Spleen (tissue), 13 donors: ENCODE data around the gene WDCP. TPM values are rescaled to one million over a fixed set of nuclear protein-coding genes. Genes with fewer than 3 reads are reported as not detected.
"Not testable (repeated sequence)": the region's sequence is repeated elsewhere in the genome, so short reads cannot be mapped to it uniquely, and the experiment has no call there.

Experiments
- DNase-seq: peaks from one replicate; pipeline ENCODE4 v3.0.0-alpha.2; 2020
- H3K27ac ChIP-seq, 8 donors: fragments of 200-600 bp; sonication (generic) in 7 of 8; 1 replicate in 4 of 8; 2 replicates in 4 of 8; pipeline versions ENCODE4 v1.5.0 to v1.8.0; 2016 to 2021; ENCODE audit warnings: inconsistent platforms in 4 of 8, mild to moderate bottlenecking in 4 of 8, moderate library complexity in 1 of 8
- H3K27me3 ChIP-seq, 7 donors: fragments of 200-600 bp; sonication (generic) in 6 of 7; replicated peaks in 1 of 7; 1 replicate in 4 of 7; 2 replicates in 3 of 7; pipeline versions ENCODE4 v1.5.0 to v1.8.0; 2016 to 2021; ENCODE audit warnings: inconsistent platforms in 3 of 7, mild to moderate bottlenecking in 1 of 7
- H3K36me3 ChIP-seq, 6 donors: fragments of 200-600 bp; sonication (generic) in 5 of 6; 1 replicate in 4 of 6; 2 replicates in 2 of 6; pipeline versions ENCODE4 v1.5.0 to v1.8.0; 2016 to 2021; ENCODE audit warnings: inconsistent platforms in 2 of 6
- H3K4me1 ChIP-seq, 6 donors: fragments of 200-600 bp; sonication (generic) in 5 of 6; 1 replicate in 3 of 6; 2 replicates in 3 of 6; pipeline versions ENCODE4 v1.5.0 to v1.8.0; 2016 to 2021; ENCODE audit warnings: inconsistent platforms in 3 of 6
- H3K4me3 ChIP-seq, 8 donors: fragments of 200-600 bp; sonication (generic) in 7 of 8; 1 replicate in 4 of 8; 2 replicates in 4 of 8; pipeline versions ENCODE4 v1.5.0 to v1.8.0; 2016 to 2021; ENCODE audit warnings: inconsistent platforms in 4 of 8, mild to moderate bottlenecking in 4 of 8, moderate library complexity in 2 of 8
- H3K9me3 ChIP-seq, 8 donors: fragments of 200-600 bp; sonication (generic) in 7 of 8; 1 replicate in 4 of 8; 2 replicates in 4 of 8; pipeline versions ENCODE4 v1.5.0 to v1.8.0; 2016 to 2021; ENCODE audit warnings: inconsistent platforms in 4 of 8
- CTCF ChIP-seq, 11 experiments: fragments of 200-600 bp in 7 of 11; fragments of 450-650 bp in 4 of 11; sonication (generic) in 4 of 11; IDR thresholded peaks in 8 of 11; conservative IDR thresholded peaks in 3 of 11; 1 replicate in 7 of 11; 2 replicates in 4 of 11; pipeline versions ENCODE4 v1.4.0 to v1.8.0; 2016 to 2021; ENCODE audit warnings: antibody characterized with exemption in 11 of 11, inconsistent platforms in 4 of 11, mild to moderate bottlenecking in 1 of 11
- POLR2A ChIP-seq, 3 donors: fragments of 450-650 bp; IDR thresholded peaks; one replicate each; pipeline ENCODE4 v1.5.1; 2017; ENCODE audit warnings: antibody characterized with exemption in 3 of 3, mild to moderate bottlenecking in 1 of 3
- POLR2AphosphoS5 ChIP-seq, 3 donors: sonication (generic); formaldehyde crosslinking; IDR thresholded peaks; one replicate each; pipeline ENCODE4 v1.5.1; 2017; ENCODE audit warnings: antibody characterized with exemption in 3 of 3
- WGBS, 5 donors: extraction: QIAGEN DNeasy Blood & Tissue Kit in 3 of 5; methylation state at CpG; one replicate each; pipeline versions ENCODE4 v1.1.5 to v1.1.7; 2013 to 2018; 5-methylcytosine and 5-hydroxymethylcytosine counted together
- intact Hi-C: fragments of 100-400 bp; cut with DNase I; formaldehyde crosslinking; loops from one replicate; pipeline ENCODE4 v1.15.0; 2023; ENCODE audit warnings: low total_unique reads
- long read RNA-seq, 2 donors: transcript quantifications; one replicate each; lab custom pipeline, GENCODE V29; 2026
- polyA plus RNA-seq, 3 donors: library from polyadenylated mRNA; stranded (reverse); fragments of 200-250 nt; gene quantifications; one replicate each; pipeline ENCODE4 v1.2.1, GENCODE V29; 2013
- total RNA-seq, 7 donors: library from RNA; depleted of rRNA in 3 of 7; stranded (reverse); fragments of >200 nt in 3 of 7; fragmentation: NEBNext Ultra II Directional in 4 of 7; extraction: Animal tissue kit (Norgen Biotek cat#: 25700) in 4 of 7; gene quantifications; one replicate each; pipeline versions ENCODE4 v1.1.0 to v1.2.1, GENCODE V29; 2016 to 2021
- donor health status: healthy with polysubstance abuse.
- donor health status: DM: no; HTN: no; CAD: no; lungs with moderate emphysema.
- donor health status: DM: no; HTN: no; CAD: no.
- donor health status: Bipolar disorder and iron deficiency.
- donor health status: healthy.
- donor health status: DM: no; HTN: no; CAD: no.
- donor health status: DM: yes; HTN: yes; CAD: no.

Gene WDCP
- total RNA-seq = 10 to 100 TPM in 4 of 7 donors, 1 to 10 TPM in 3; 7.0 to 13.1 (median 10.5) TPM
- 1 to 10 TPM; 2.9 to 4.1 (median 3.9) TPM for polyA plus RNA-seq
- long read RNA-seq, donor 1, partial matches to known transcripts = 7 of 8 reads
- long read RNA-seq, donor 1, other reads (novel, unspliced or antisense) = 0 of 8 reads
- long read RNA-seq, donor 2 = 0 reads

GRCh38 chr2:24046930-24047702, at the start of gene WDCP:
WDCP (minus strand) TSS chr2:24047391; CDS start chr2:24039494, 7,897 bp downstream.
- H3K4me3 ChIP-seq = peak within 1 kb of the TSS; percentile 58 to 82 (median 70)
- peak within 1 kb of the TSS in 7 of 8 donors; percentile 65 to 84 (median 75) for H3K27ac ChIP-seq
- DNase-seq = peak; percentile 95
- no peaks in the 10 kb centered on the region for H3K9me3 ChIP-seq
- WGBS, 5 donors = 0 to 1% (median 0%) methylated on average over 35 to 38 of the region's 38 CpGs
- H3K27me3 ChIP-seq = peaks cover 0 to 27% (median 0%) of the 10 kb centered on the region in 7 donors
- intact Hi-C loops = no loop called here
- no peaks in the 10 kb centered on the region for H3K36me3 ChIP-seq
- H3K4me1 ChIP-seq = peaks cover 18 to 51% (median 37%) of the 10 kb centered on the region in 6 donors
- TF ChIP-seq POLR2AphosphoS5 (IDR thresholded peaks at IDR 0.05) = peak; percentile 79 to 92 (median 92)
- peak in 1 of 11 experiments; percentile 6 for TF ChIP-seq CTCF (IDR thresholded peaks at IDR 0.05 in 8 of 11, conservative IDR thresholded peaks at IDR 0.05 in 3 of 11)
- peak in 1 of 3 donors; percentile 30 for TF ChIP-seq POLR2A (IDR thresholded peaks at IDR 0.05)

DNA sequence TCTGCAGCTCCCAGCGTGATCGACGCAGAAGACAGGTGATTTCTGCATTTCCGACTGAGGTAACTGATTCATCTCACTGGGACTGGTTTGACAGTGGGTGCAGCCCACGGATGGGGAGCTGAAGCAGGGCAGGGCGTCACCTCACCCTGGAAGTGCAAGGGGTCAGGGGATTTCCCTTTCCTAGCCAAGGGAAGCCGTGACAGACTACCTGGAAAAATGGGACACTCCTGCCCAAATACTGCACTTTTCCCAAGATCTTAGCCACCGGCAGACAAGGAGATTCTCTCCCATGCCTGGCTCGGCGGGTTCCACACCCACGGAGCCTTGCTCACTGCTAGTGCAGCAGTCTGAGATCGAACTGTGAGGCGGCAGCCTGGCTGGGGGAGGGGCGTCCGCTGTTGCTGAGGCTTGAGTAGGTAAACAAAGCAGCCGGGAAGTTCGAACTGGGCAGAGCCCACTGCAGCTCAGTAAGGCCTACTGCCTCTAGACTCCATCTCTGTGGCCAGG, 48.0 kb upstream of the WDCP start:
- WGBS, 5 donors = 83 to 92% (median 88%) methylated on average over 11 to 17 of the region's 17 CpGs
- DNase-seq, H3K27me3 ChIP-seq, intact Hi-C loops, H3K4me1 ChIP-seq, H3K9me3 ChIP-seq, H3K4me3 ChIP-seq, H3K27ac ChIP-seq: not testable (repeated sequence)
- peaks cover 0 to 58% (median 11%) of the 10 kb centered on the region in 6 donors for H3K36me3 ChIP-seq

- intact Hi-C loops, H3K9me3 ChIP-seq: not testable (repeated sequence)
- WGBS, 5 donors = 98 to 100% (median 99%) methylated on average over 5 of the region's 5 CpGs
These were observed 46.1 kb upstream of the WDCP start for GRCh38 chr2:24093270-24093669.

GRCh38 chr2:24088821-24089359, 41.7 kb upstream of the WDCP start:
- peaks cover 0 to 51% (median 10%) of the 10 kb centered on the region in 6 donors for H3K36me3 ChIP-seq
- DNase-seq = no peak
- H3K9me3 ChIP-seq = no peaks in the 10 kb centered on the region
- H3K27me3 ChIP-seq = no peaks in the 10 kb centered on the region
- intact Hi-C loops = no loop called here
- no peak for TF ChIP-seq CTCF (IDR thresholded peaks at IDR 0.05 in 8 of 11, conservative IDR thresholded peaks at IDR 0.05 in 3 of 11)
- TF ChIP-seq POLR2A (IDR thresholded peaks at IDR 0.05) = no peak
- no peak for TF ChIP-seq POLR2AphosphoS5 (IDR thresholded peaks at IDR 0.05)
- H3K4me3 ChIP-seq = no peak overlapping the region
- peaks cover under 1 to 19% (median 12%) of the 10 kb centered on the region in 6 donors for H3K4me1 ChIP-seq
- no peak overlapping the region for H3K27ac ChIP-seq
- 55 to 77% (median 64%) methylated on average over 2 of the region's 2 CpGs for WGBS, 5 donors

More at GRCh38 chr2:24093270-24093669, 46.1 kb upstream of the WDCP start:
- H3K4me1 ChIP-seq, H3K27me3 ChIP-seq, DNase-seq, H3K4me3 ChIP-seq, H3K27ac ChIP-seq: not testable (repeated sequence)
- H3K36me3 ChIP-seq = peaks cover 0 to 67% (median 11%) of the 10 kb centered on the region in 6 donors

DNA sequence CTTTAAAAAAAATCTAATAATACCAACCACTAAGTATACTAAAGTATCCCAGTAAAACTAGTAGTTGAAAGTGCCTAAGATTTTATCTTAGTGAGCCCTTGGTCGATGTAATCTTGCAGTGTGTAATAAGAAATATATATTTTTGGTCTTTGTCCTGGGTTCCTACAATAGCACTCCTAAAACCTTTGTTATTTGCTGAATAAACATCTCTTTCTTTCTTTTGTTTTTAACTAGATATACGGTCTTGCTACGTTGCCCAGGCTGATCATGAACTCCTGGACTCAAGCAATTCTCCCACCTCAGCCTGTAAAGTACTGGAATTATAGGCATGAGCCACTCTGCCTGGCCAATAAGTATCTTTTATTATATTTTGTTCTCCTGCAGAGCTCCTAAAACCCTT, 39.8 kb upstream of the WDCP start:
- no peak overlapping the region for H3K27ac ChIP-seq
- peaks cover 0 to 45% (median 10%) of the 10 kb centered on the region in 6 donors for H3K36me3 ChIP-seq
- H3K9me3 ChIP-seq = no peaks in the 10 kb centered on the region
- H3K4me1 ChIP-seq = peaks cover 6 to 37% (median 24%) of the 10 kb centered on the region in 6 donors
- intact Hi-C loops = no loop called here
- DNase-seq = no peak
- WGBS, 5 donors = 85 to 98% (median 92%) methylated on average over 3 of the region's 3 CpGs
- H3K4me3 ChIP-seq = no peak overlapping the region
- TF ChIP-seq POLR2A (IDR thresholded peaks at IDR 0.05) = no peak
- no peak for TF ChIP-seq CTCF (IDR thresholded peaks at IDR 0.05 in 8 of 11, conservative IDR thresholded peaks at IDR 0.05 in 3 of 11)
- TF ChIP-seq POLR2AphosphoS5 (IDR thresholded peaks at IDR 0.05) = no peak
- no peaks in the 10 kb centered on the region for H3K27me3 ChIP-seq
